K562 (cell line): ENCODE results near the gene ZNRF3. TPM values are rescaled to one million over a fixed set of nuclear protein-coding genes. Genes with fewer than 3 reads are reported as not detected.
A peak's percentile ranks its signal among the peaks of the same experiment; 100 is the strongest.

Source experiments
- ATAC-seq: fragments of 200-7000 bp; cut with Tn5 transposase; 3 replicates; pipeline ENCODE4 v1.9.1; 2020; ENCODE audit warnings: moderate library complexity
- BruUV-seq: library from RNA; stranded (reverse); fragments of 400-500 nt; replicated peaks from 2 replicates; lab custom pipeline; 2021; lab: Mats Ljungman, UMichigan
- CTCF ChIA-PET: fragments of 300-600 bp; formaldehyde crosslinking; extraction: SDS; loops from one replicate; lab custom pipeline; 2021; ENCODE audit warnings: low intra/inter-chr PET ratio; lab: Yijun Ruan, JAX
- POLR2A ChIA-PET: fragments of 300-600, 350-650 bp; sonication (Branson Sonifier 250); formaldehyde crosslinking; extraction: SDS; loops from one replicate; lab custom pipeline; 2021; ENCODE audit warnings: antibody characterized with exemption, inconsistent platforms; lab: Yijun Ruan, JAX
- DNase-seq, 4 experiments: peaks; one replicate each; pipeline versions ENCODE4 v3.0.0 to v3.0.0-alpha.2; 2011 to 2018; ENCODE audit warnings: low spot score in 3 of 4, mixed read lengths in 3 of 4; ENCODE audit errors: extremely low read depth in 1 of 4
- FAIRE-seq: peaks from 2 replicates; lab custom pipeline; 2011; peaks lifted over from hg19 to GRCh38; lab: Jason Lieb, UNC
- H2AFZ ChIP-seq: 2 replicates; pipeline ENCODE4 v1.6.0; 2011; ENCODE audit warnings: low read depth, low read length, control low read depth, inconsistent platforms
- H3K27ac ChIP-seq: fragments of 200-600 bp; 3 replicates; pipeline ENCODE4 v1.8.0; 2011; ENCODE audit warnings: low read depth, mild to moderate bottlenecking, control low read depth, inconsistent platforms, low read length, moderate library complexity, mixed read lengths; ENCODE audit errors: extremely low read depth
- H3K27me3 ChIP-seq, 2 experiments: fragments of 300-600 bp in 1 of 2; 2 replicates in 1 of 2; 3 replicates in 1 of 2; pipeline versions ENCODE4 v1.6.0 to v1.8.0; 2011; ENCODE audit warnings: inconsistent platforms in 2 of 2, low read length in 2 of 2, mild to moderate bottlenecking in 1 of 2, mixed read lengths in 1 of 2, moderate library complexity in 1 of 2; ENCODE audit not compliant: control insufficient read depth in 2 of 2, insufficient read depth in 2 of 2
- H3K36me3 ChIP-seq: fragments of 300-600 bp; 3 replicates; pipeline ENCODE4 v1.8.0; 2011; ENCODE audit warnings: mild to moderate bottlenecking, low read length, inconsistent platforms; ENCODE audit not compliant: control insufficient read depth, insufficient read depth
- H3K4me1 ChIP-seq, 2 experiments: fragments of 200-600 bp in 1 of 2; replicated peaks in 1 of 2; 2 replicates in 1 of 2; 3 replicates in 1 of 2; pipeline versions ENCODE4 v1.5.1 to v1.8.0; 2011; ENCODE audit warnings: inconsistent platforms in 2 of 2, low read length in 2 of 2, mild to moderate bottlenecking in 1 of 2, mixed read lengths in 1 of 2, moderate library complexity in 1 of 2; ENCODE audit not compliant: control insufficient read depth in 2 of 2, insufficient read depth in 2 of 2
- H3K4me2 ChIP-seq: 2 replicates; pipeline ENCODE4 v1.6.1; 2011; ENCODE audit warnings: low read length, control low read depth, inconsistent platforms, mixed read lengths; ENCODE audit not compliant: insufficient read depth
- H3K4me3 ChIP-seq: fragments of 200-600 bp; sonication (generic), shearing (Covaris generic); 2 replicates; pipeline ENCODE4 v1.5.1; 2016; ENCODE audit warnings: control low read depth, inconsistent platforms
- H3K79me2 ChIP-seq: fragments of 200-600 bp; 3 replicates; pipeline ENCODE4 v1.8.0; 2011; ENCODE audit warnings: low read length, inconsistent platforms; ENCODE audit not compliant: control insufficient read depth, insufficient read depth
- H3K9ac ChIP-seq, 2 experiments: 2 replicates each; pipeline versions ENCODE4 v1.6.0 to v1.6.1; 2011; ENCODE audit warnings: low read depth in 2 of 2, low read length in 2 of 2, control low read depth in 1 of 2, inconsistent platforms in 1 of 2, mild to moderate bottlenecking in 1 of 2, mixed read lengths in 1 of 2; ENCODE audit not compliant: insufficient read depth in 1 of 2
- H3K9me1 ChIP-seq: one replicate; pipeline ENCODE4 v1.6.0; 2011; ENCODE audit warnings: inconsistent platforms, mild to moderate bottlenecking, low read length, moderate library complexity; ENCODE audit not compliant: control insufficient read depth, insufficient read depth
- H3K9me3 ChIP-seq: replicated peaks from 2 replicates; pipeline ENCODE4 v1.5.1; 2011; ENCODE audit warnings: low read depth, low read length, inconsistent platforms; ENCODE audit not compliant: control insufficient read depth, insufficient read depth
- H4K20me1 ChIP-seq: replicated peaks from 2 replicates; pipeline ENCODE4 v1.6.1; 2011; ENCODE audit warnings: low read length, inconsistent platforms, mixed read lengths; ENCODE audit not compliant: control insufficient read depth, insufficient read depth
- ARID3B ChIP-seq: fragments of 250-450 bp; sonication (Bioruptor Pico); IDR thresholded peaks from 2 replicates; pipeline ENCODE4 v1.4.0; 2020; ENCODE audit warnings: borderline replicate concordance
- ATF1 ChIP-seq, 2 experiments: fragments of 450-650 bp in 1 of 2; IDR thresholded peaks; 2 replicates each; pipeline ENCODE4 v1.6.1; 2016; ENCODE audit warnings: missing compliant biosample characterization in 1 of 2, missing genetic modification characterization in 1 of 2
- BMI1 ChIP-seq: fragments of 150-350 bp; IDR thresholded peaks from 2 replicates; pipeline ENCODE4 v1.6.1; 2014; ENCODE audit warnings: low read length
- CTBP1 ChIP-seq: fragments of 450-650 bp; IDR thresholded peaks from 2 replicates; pipeline ENCODE4 v1.6.1; 2016; ENCODE audit warnings: borderline replicate concordance
- GABPA ChIP-seq: fragments of 200-800 bp; sonication (Bioruptor generic); conservative IDR thresholded peaks from 2 replicates; pipeline ENCODE4 v1.6.1; 2016; ENCODE audit warnings: low read depth, missing genetic modification characterization, missing compliant biosample characterization
- PHF8 ChIP-seq: fragments of 200-600 bp; sonication (generic); IDR thresholded peaks from 2 replicates; pipeline ENCODE4 v1.6.1; 2012; ENCODE audit warnings: mixed run types, mild to moderate bottlenecking, inconsistent platforms, low read length, moderate library complexity, borderline replicate concordance
- REST ChIP-seq, 2 experiments: fragments of 450-650 bp; formaldehyde crosslinking in 1 of 2; IDR thresholded peaks; 2 replicates each; pipeline versions ENCODE4 v1.4.0 to v1.6.1; 2014 to 2020; ENCODE audit warnings: mild to moderate bottlenecking in 2 of 2, borderline replicate concordance in 1 of 2, low read depth in 1 of 2
- STAG1 ChIP-seq: sonication (generic); formaldehyde crosslinking; IDR thresholded peaks from 2 replicates; pipeline ENCODE4 v1.5.0; 2020; ENCODE audit warnings: missing genetic modification reagents, borderline replicate concordance
- SUPT5H ChIP-seq: fragments of 450-650 bp; IDR thresholded peaks from 2 replicates; pipeline ENCODE4 v1.6.1; 2016
- TCF3 ChIP-seq: sonication (generic); formaldehyde crosslinking; IDR thresholded peaks from 2 replicates; pipeline ENCODE4 v1.4.0; 2020; ENCODE audit warnings: mild to moderate bottlenecking, missing genetic modification reagents
- ZEB2 ChIP-seq: fragments of 450-650 bp; IDR thresholded peaks from 2 replicates; pipeline ENCODE4 v1.6.1; 2016
- ZNF239 ChIP-seq: fragments of 250-450 bp; sonication (Bioruptor Pico); IDR thresholded peaks from 2 replicates; pipeline ENCODE4 v1.4.0; 2020; ENCODE audit warnings: mild to moderate bottlenecking
- ZNF384 ChIP-seq: IDR thresholded peaks from 2 replicates; pipeline ENCODE4 v1.6.1; 2012; ENCODE audit warnings: low read depth, low read length, improper control_type of control experiment
- WGBS: fragments of 100-300 bp; shearing (Covaris generic); methylation state at CpG from one replicate; pipeline ENCODE4 v1.1.6; 2016; ENCODE audit warnings: low coverage, mixed read lengths; ENCODE audit not compliant: insufficient coverage; ENCODE audit errors: missing lambda C conversion rate; 5-methylcytosine and 5-hydroxymethylcytosine counted together
- in situ Hi-C: fragments of 300-500 bp; cut with MboI; formaldehyde crosslinking; loops from 4 replicates; pipeline ENCODE4 v1.15.0; 2018; ENCODE audit warnings: inconsistent platforms, mixed read lengths
- intact Hi-C: fragments of 100-400 bp; cut with micrococcal nuclease; formaldehyde crosslinking; loops from 2 replicates; pipeline ENCODE4 v1.14.2; 2022
- polyA plus RNA-seq, 8 experiments: library from polyadenylated mRNA; depleted of rRNA in 4 of 8; stranded (reverse) in 5 of 8; unstranded in 3 of 8; fragments of >200 nt; fragmentation: Nextera tagmentation in 2 of 8; fragmentation: Illumina TruSeq in 1 of 8; extraction: Ambion mirVana in 2 of 8; extraction: Trizol in 1 of 8; gene quantifications; 2 replicates each; pipeline versions ENCODE4 v1.2.1 to v1.2.3, GENCODE V29; 2011 to 2014; ENCODE audit warnings: inconsistent platforms in 1 of 8, missing spikeins in 1 of 8
- total RNA-seq, 7 experiments: library from RNA; depleted of rRNA in 6 of 7; stranded (reverse); fragments of >200 nt in 6 of 7; fragmentation: Illumina TruSeq in 2 of 7; extraction: Trizol in 2 of 7; gene quantifications; 2 replicates each; pipeline versions ENCODE4 v1.2.1 to v1.2.3, GENCODE V29; 2011 to 2021; ENCODE audit warnings: low replicate concordance in 1 of 7

Gene ZNRF3
- total and polyA plus RNA-seq, 9 of the 15 experiments (the other 6 are each of a cell fraction or from before 2014, with no cell fraction given), result 0.41 to 5.9 (median 1.7) TPM

DNA sequence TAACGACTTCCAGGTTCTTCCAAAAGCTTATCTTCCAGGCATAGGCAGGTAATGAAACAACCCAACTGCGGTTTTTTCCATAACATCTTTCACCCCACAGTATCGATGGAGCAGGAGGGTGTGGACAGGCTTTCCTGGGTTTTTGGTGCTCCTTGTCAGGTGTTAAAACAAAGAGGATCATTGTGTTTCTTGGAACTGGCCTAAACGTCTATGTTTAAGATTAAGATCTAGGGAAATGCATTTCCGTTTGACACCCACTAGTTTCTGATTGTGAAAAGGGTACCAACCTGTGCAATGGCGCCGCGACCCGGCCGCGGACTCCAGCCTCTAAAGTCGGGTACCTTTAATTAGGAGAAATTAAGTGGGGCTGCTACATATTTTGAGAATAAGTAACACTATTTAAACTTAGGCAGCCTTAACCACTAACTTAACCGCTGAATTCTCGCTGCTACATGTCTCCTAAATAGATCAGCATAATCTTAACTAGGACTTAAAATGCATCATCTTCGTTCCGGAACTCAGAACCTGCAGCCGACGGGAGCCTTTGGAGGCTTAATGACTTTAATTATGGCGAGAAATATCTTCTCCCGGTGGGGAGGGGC is 146.7 kb downstream of the ZNRF3 start:
- DNase-seq (peak in 1 of 4 experiments; percentile 15), FAIRE-seq (no peak), ATAC-seq (no peak)
- WGBS, result 6% methylated on average over 18 of the region's 20 CpGs
- intact Hi-C loops, result no loop called here
- H2AFZ ChIP-seq, result peak overlapping the region; percentile 64
- peak overlapping the region; percentile 72 for H3K4me2 ChIP-seq
- ChIA-PET POLR2A (interaction anchor here (0.7 to 1.2 kb wide), 2 partner anchors 15 to 147 kb away, joined by 3 to 4 read pairs; partner anchors contain the start of gene ZNRF3), CTCF (no interaction called here)
- peak overlapping the region; percentile 89; the same call in 1 of the 3 replicates for H3K27ac ChIP-seq
- H3K79me2 ChIP-seq, result no peaks in the 10 kb centered on the region; the same call in 1 of the 3 replicates
- H3K9me1 ChIP-seq, result no peaks in the 10 kb centered on the region
- peak overlapping the region; percentile 51 to 81 for H3K9ac ChIP-seq
- in situ Hi-C loops, result no loop called here
- no peaks in the 10 kb centered on the region for H3K36me3 ChIP-seq
- H3K4me3 ChIP-seq, result peak overlapping the region; percentile 33
- no peaks in the 10 kb centered on the region for H4K20me1 ChIP-seq
- H3K4me1 ChIP-seq, result peaks cover 25 to 37% of the 10 kb centered on the region in 2 experiments
- no TSS peak for BruUV-seq
- no peaks in the 10 kb centered on the region for H3K27me3 ChIP-seq
- H3K9me3 ChIP-seq, result no peaks in the 10 kb centered on the region
- TF ChIP-seq STAG1 (CRISPR knock-in tag), result no peak
- peak; percentile 51; the same call in 1 of the 2 replicates for TF ChIP-seq CTBP1
- TF ChIP-seq REST (IDR thresholded peaks at IDR 0.05; ENCODE audit: borderline replicate concordance), result peak; percentile 11; the same call in 1 of the 2 replicates
- no peak for TF ChIP-seq REST (CRISPR knock-in tag; IDR thresholded peaks at IDR 0.05; ENCODE audit: low read depth)
- TF ChIP-seq SUPT5H, result no peak
- TF ChIP-seq ARID3B (CRISPR knock-in tag), result no peak
- TF ChIP-seq BMI1, result no peak
- peak; percentile 63; the same call in 1 of the 2 replicates for TF ChIP-seq ZEB2
- TF ChIP-seq GABPA (tag), result peak; percentile 31; the same call in 1 of the 2 replicates
- no peak for TF ChIP-seq TCF3 (CRISPR knock-in tag)
- no peak for TF ChIP-seq ZNF384
- no peak for TF ChIP-seq ATF1 (CRISPR knock-in tag; IDR thresholded peaks at IDR 0.05)
- 0 out of 2 replicates have a peak, but pooled peaks have one; percentile 11 for TF ChIP-seq ATF1 (tag; IDR thresholded peaks at IDR 0.05)
- TF ChIP-seq ZNF239 (CRISPR knock-in tag), result no peak
- TF ChIP-seq PHF8, result peak; percentile 22; the same call in 1 of the 2 replicates
